SK-N-SH treated with all-trans-retinoic acid at 6 μM for 48 hours (cell line): ENCODE results near the gene RING1.

Experiments used
- CSDC2 ChIP-seq: fragments of 250-450 bp; sonication (Bioruptor Pico); IDR thresholded peaks from 2 replicates; pipeline ENCODE4 v1.5.0; 2020; ENCODE audit warnings: mild to moderate bottlenecking, moderate library complexity
- CSRNP3 ChIP-seq: fragments of 250-450 bp; sonication (Bioruptor Pico); IDR thresholded peaks from 2 replicates; pipeline ENCODE4 v1.5.1; 2021; ENCODE audit warnings: mild to moderate bottlenecking, moderate library complexity
- SNAI2 ChIP-seq: fragments of 250-450 bp; sonication (Bioruptor Pico); IDR thresholded peaks from 2 replicates; pipeline ENCODE4 v1.5.0; 2020; ENCODE audit warnings: mild to moderate bottlenecking, moderate library complexity
- TCF4 ChIP-seq: fragments of 250-450 bp; sonication (Bioruptor Pico); IDR thresholded peaks from 2 replicates; pipeline ENCODE4 v1.8.0; 2021; ENCODE audit warnings: mild to moderate bottlenecking, moderate library complexity, borderline replicate concordance

RING1 gene

GRCh38 chr6:33259032-33259431 lies 50.7 kb downstream of the RING1 start (continued):
- TF ChIP-seq CSRNP3 (CRISPR knock-in tag) (no peak), CSDC2 (CRISPR knock-in tag) (no peak), SNAI2 (CRISPR knock-in tag) (no peak), TCF4 (CRISPR knock-in tag) (no peak)
